HepG2 (cell line): ENCODE measurements around the gene MBD3. TPM values are rescaled to one million over a fixed set of nuclear protein-coding genes. Genes with fewer than 3 reads are reported as not detected.

Experiments
- CCAR2 ChIP-seq: fragments of 200-400 bp; formaldehyde crosslinking; optimal IDR thresholded peaks from 2 replicates; pipeline ENCODE3; 2018; ENCODE audit warnings: low read depth, mild to moderate bottlenecking, low read length, moderate library complexity
- MAF1 ChIP-seq: sonication (generic); formaldehyde crosslinking; IDR thresholded peaks from 2 replicates; pipeline ENCODE4 v1.5.0; 2020; ENCODE audit warnings: missing genetic modification reagents, borderline replicate concordance
- NCOA2 ChIP-seq: sonication (generic); formaldehyde crosslinking; IDR thresholded peaks from 2 replicates; pipeline ENCODE4 v1.8.0; 2022; ENCODE audit warnings: inconsistent platforms
- NFYB ChIP-seq: sonication (generic); formaldehyde crosslinking; IDR thresholded peaks from 2 replicates; pipeline ENCODE4 v1.4.0; 2020; ENCODE audit warnings: missing genetic modification reagents
- PTBP1 ChIP-seq: fragments of 200-400 bp; formaldehyde crosslinking; IDR thresholded peaks from 2 replicates; pipeline ENCODE4 v1.6.1; 2018; ENCODE audit warnings: low read length, low read depth; ENCODE audit not compliant: poor library complexity, severe bottlenecking
- RARG ChIP-seq: sonication (generic); formaldehyde crosslinking; IDR thresholded peaks from 2 replicates; pipeline ENCODE4 v1.4.0; 2020; ENCODE audit warnings: low read depth, mild to moderate bottlenecking, missing genetic modification reagents
- SETDB1 ChIP-seq: sonication (generic); formaldehyde crosslinking; IDR thresholded peaks from 2 replicates; pipeline ENCODE4 v1.5.1; 2020; ENCODE audit warnings: missing genetic modification reagents, mild to moderate bottlenecking, borderline replicate concordance
- SNAI1 ChIP-seq: sonication (generic); formaldehyde crosslinking; IDR thresholded peaks from 2 replicates; pipeline ENCODE4 v1.5.0; 2020; ENCODE audit warnings: mild to moderate bottlenecking, missing genetic modification reagents, borderline replicate concordance
- SOX5 ChIP-seq: IDR thresholded peaks from 2 replicates; pipeline ENCODE4 v1.6.1; 2016; ENCODE audit warnings: borderline replicate concordance
- SYNCRIP ChIP-seq: fragments of 200-400 bp; formaldehyde crosslinking; IDR thresholded peaks from 2 replicates; pipeline ENCODE4 v1.6.1; 2018; ENCODE audit warnings: mild to moderate bottlenecking, low read depth, low read length; ENCODE audit not compliant: insufficient read depth
- ZBTB8A ChIP-seq: sonication (generic); formaldehyde crosslinking; IDR thresholded peaks from 2 replicates; pipeline ENCODE4 v1.4.0; 2020; ENCODE audit warnings: mild to moderate bottlenecking, low read depth, missing genetic modification reagents, borderline replicate concordance
- ZMYM2 ChIP-seq: sonication (generic); formaldehyde crosslinking; IDR thresholded peaks from 2 replicates; pipeline ENCODE4 v1.8.0; 2022; ENCODE audit warnings: mild to moderate bottlenecking, missing genetic modification reagents
- ZNF430 ChIP-seq: sonication (generic); formaldehyde crosslinking; IDR thresholded peaks from 2 replicates; pipeline ENCODE4 v1.9.0; 2021; ENCODE audit warnings: mild to moderate bottlenecking, missing genetic modification reagents
- ZNF782 ChIP-seq: sonication (generic); formaldehyde crosslinking; IDR thresholded peaks from 2 replicates; pipeline ENCODE4 v1.4.0; 2020; ENCODE audit warnings: missing genetic modification reagents, mild to moderate bottlenecking, borderline replicate concordance
- polyA plus RNA-seq, 8 experiments: library from polyadenylated mRNA; depleted of rRNA in 3 of 8; stranded (reverse) in 7 of 8; unstranded in 1 of 8; fragments of >200 nt; fragmentation: Illumina TruSeq in 4 of 8; extraction: Trizol in 4 of 8; gene quantifications; 2 replicates each; pipeline versions ENCODE4 v1.2.1 to v1.2.3, GENCODE V29; 2011 to 2016; ENCODE audit warnings: low read depth in 4 of 8, missing spikeins in 1 of 8, mixed read lengths in 1 of 8; ENCODE audit not compliant: insufficient read depth in 1 of 8
- total RNA-seq, 5 experiments: library from RNA; depleted of rRNA; stranded (reverse); fragments of >200 nt; fragmentation: Illumina TruSeq; extraction: Trizol; gene quantifications; 2 replicates each; pipeline ENCODE4 v1.2.3, GENCODE V29; 2016; ENCODE audit warnings: low read depth in 1 of 5
- TF ChIP-seq, protein P1 (sequence below): sonication (generic); formaldehyde crosslinking; IDR thresholded peaks from 2 replicates; pipeline ENCODE4 v1.5.1; 2020; ENCODE audit warnings: mild to moderate bottlenecking, missing genetic modification reagents, borderline replicate concordance
- TF ChIP-seq, protein P2 (sequence below): IDR thresholded peaks from 2 replicates; pipeline ENCODE4 v1.6.1; 2016
- TF ChIP-seq, protein P3 (sequence below): sonication (generic); formaldehyde crosslinking; IDR thresholded peaks from 2 replicates; pipeline ENCODE4 v1.4.0; 2020; ENCODE audit warnings: missing genetic modification reagents, low read depth, mild to moderate bottlenecking, borderline replicate concordance
- TF ChIP-seq, protein P4 (sequence below): sonication (generic); formaldehyde crosslinking; IDR thresholded peaks from 2 replicates; pipeline ENCODE4 v1.4.0; 2020; ENCODE audit warnings: missing genetic modification reagents, borderline replicate concordance

The MBD3 gene
- total and polyA plus RNA-seq, 2 of the 13 experiments (the other 11 are each of a cell fraction or from before 2014, with no cell fraction given): 21.2 to 76.9 TPM

DNA sequence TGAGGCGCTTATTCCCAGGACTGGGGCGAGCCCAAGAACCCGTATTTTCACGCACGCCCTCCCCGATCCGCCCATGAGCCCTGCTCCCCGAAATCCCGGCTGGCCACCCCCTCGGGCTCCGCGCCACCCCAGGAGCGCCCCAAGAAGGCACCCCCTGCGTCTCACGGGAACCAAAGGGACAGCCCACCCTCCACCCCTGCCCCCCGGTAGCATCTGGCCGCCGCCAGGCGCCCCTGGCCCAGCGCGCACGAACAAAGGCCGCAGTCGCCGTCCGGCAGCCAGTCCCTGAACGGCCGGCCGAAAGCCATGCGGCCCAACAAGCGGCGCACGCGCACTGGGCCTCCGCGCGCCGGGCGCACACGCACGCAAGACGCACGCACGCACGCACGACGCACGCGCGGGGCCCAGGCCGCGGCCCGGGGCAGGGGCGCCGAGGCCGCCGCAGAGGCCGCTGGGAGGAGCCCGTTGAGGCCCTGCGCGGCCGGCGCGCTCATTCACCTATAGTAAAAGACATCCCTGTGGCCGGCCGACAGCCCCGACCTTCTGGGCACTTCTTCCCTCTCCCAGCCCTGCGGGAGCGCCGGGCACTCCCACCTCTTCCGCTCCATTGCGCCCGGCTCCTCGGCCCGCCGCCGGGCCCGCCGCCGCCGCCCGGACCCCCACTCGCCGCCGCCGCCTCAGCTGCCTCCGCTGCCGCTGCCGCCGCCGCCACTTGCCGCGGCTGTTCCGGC is 476 bp downstream of the MBD3 start (continued):
- TF ChIP-seq ZMYM2 (CRISPR knock-in tag): no peak
- TF ChIP-seq CCAR2: no peak
- TF ChIP-seq ZNF782 (CRISPR knock-in tag): peak; percentile 91
- 0 out of 2 replicates have a peak, but pooled peaks have one; percentile 46 for TF ChIP-seq SNAI1
- TF ChIP-seq SYNCRIP: no peak
- TF ChIP-seq, protein P1, sequence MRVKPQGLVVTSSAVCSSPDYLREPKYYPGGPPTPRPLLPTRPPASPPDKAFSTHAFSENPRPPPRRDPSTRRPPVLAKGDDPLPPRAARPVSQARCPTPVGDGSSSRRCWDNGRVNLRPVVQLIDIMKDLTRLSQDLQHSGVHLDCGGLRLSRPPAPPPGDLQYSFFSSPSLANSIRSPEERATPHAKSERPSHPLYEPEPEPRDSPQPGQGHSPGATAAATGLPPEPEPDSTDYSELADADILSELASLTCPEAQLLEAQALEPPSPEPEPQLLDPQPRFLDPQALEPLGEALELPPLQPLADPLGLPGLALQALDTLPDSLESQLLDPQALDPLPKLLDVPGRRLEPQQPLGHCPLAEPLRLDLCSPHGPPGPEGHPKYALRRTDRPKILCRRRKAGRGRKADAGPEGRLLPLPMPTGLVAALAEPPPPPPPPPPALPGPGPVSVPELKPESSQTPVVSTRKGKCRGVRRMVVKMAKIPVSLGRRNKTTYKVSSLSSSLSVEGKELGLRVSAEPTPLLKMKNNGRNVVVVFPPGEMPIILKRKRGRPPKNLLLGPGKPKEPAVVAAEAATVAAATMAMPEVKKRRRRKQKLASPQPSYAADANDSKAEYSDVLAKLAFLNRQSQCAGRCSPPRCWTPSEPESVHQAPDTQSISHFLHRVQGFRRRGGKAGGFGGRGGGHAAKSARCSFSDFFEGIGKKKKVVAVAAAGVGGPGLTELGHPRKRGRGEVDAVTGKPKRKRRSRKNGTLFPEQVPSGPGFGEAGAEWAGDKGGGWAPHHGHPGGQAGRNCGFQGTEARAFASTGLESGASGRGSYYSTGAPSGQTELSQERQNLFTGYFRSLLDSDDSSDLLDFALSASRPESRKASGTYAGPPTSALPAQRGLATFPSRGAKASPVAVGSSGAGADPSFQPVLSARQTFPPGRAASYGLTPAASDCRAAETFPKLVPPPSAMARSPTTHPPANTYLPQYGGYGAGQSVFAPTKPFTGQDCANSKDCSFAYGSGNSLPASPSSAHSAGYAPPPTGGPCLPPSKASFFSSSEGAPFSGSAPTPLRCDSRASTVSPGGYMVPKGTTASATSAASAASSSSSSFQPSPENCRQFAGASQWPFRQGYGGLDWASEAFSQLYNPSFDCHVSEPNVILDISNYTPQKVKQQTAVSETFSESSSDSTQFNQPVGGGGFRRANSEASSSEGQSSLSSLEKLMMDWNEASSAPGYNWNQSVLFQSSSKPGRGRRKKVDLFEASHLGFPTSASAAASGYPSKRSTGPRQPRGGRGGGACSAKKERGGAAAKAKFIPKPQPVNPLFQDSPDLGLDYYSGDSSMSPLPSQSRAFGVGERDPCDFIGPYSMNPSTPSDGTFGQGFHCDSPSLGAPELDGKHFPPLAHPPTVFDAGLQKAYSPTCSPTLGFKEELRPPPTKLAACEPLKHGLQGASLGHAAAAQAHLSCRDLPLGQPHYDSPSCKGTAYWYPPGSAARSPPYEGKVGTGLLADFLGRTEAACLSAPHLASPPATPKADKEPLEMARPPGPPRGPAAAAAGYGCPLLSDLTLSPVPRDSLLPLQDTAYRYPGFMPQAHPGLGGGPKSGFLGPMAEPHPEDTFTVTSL (CRISPR knock-in tag): no peak
- TF ChIP-seq, protein P2, sequence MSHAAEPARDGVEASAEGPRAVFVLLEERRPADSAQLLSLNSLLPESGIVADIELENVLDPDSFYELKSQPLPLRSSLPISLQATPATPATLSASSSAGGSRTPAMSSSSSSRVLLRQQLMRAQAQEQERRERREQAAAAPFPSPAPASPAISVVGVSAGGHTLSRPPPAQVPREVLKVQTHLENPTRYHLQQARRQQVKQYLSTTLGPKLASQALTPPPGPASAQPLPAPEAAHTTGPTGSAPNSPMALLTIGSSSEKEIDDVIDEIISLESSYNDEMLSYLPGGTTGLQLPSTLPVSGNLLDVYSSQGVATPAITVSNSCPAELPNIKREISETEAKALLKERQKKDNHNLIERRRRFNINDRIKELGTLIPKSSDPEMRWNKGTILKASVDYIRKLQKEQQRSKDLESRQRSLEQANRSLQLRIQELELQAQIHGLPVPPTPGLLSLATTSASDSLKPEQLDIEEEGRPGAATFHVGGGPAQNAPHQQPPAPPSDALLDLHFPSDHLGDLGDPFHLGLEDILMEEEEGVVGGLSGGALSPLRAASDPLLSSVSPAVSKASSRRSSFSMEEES (CRISPR knock-in tag): 0 out of 2 replicates have a peak, but pooled peaks have one; percentile 42
- TF ChIP-seq RARG (CRISPR knock-in tag): no peak
- no peak for TF ChIP-seq MAF1 (CRISPR knock-in tag)
- TF ChIP-seq ZNF430 (CRISPR knock-in tag): peak; percentile 30; the same call in 1 of the 2 replicates
- TF ChIP-seq NFYB (CRISPR knock-in tag): no peak
- TF ChIP-seq, protein P3, sequence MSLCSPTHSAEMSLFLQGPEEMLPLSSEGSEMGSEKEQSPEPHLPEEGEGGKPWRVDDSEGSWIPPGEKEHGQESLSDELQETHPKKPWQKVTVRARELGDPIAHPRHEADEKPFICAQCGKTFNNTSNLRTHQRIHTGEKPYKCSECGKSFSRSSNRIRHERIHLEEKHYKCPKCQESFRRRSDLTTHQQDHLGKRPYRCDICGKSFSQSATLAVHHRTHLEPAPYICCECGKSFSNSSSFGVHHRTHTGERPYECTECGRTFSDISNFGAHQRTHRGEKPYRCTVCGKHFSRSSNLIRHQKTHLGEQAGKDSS: 0 out of 2 replicates have a peak, but pooled peaks have one; percentile 32
- no peak for TF ChIP-seq PTBP1
- TF ChIP-seq SETDB1: no peak
- TF ChIP-seq, protein P4, sequence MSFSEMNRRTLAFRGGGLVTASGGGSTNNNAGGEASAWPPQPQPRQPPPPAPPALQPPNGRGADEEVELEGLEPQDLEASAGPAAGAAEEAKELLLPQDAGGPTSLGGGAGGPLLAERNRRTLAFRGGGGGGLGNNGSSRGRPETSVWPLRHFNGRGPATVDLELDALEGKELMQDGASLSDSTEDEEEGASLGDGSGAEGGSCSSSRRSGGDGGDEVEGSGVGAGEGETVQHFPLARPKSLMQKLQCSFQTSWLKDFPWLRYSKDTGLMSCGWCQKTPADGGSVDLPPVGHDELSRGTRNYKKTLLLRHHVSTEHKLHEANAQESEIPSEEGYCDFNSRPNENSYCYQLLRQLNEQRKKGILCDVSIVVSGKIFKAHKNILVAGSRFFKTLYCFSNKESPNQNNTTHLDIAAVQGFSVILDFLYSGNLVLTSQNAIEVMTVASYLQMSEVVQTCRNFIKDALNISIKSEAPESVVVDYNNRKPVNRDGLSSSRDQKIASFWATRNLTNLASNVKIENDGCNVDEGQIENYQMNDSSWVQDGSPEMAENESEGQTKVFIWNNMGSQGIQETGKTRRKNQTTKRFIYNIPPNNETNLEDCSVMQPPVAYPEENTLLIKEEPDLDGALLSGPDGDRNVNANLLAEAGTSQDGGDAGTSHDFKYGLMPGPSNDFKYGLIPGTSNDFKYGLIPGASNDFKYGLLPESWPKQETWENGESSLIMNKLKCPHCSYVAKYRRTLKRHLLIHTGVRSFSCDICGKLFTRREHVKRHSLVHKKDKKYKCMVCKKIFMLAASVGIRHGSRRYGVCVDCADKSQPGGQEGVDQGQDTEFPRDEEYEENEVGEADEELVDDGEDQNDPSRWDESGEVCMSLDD (CRISPR knock-in tag): 0 out of 2 replicates have a peak, but pooled peaks have one; percentile 69
- TF ChIP-seq ZBTB8A: no peak
- TF ChIP-seq NCOA2 (CRISPR knock-in tag): no peak
- no peak for TF ChIP-seq SOX5
